MG63 (cell line): ENCODE measurements around the gene CLIC4. TPM values are rescaled to one million over a fixed set of nuclear protein-coding genes. Genes with fewer than 3 reads are reported as not detected.
"Not testable (repeated sequence)": the region's sequence is repeated elsewhere in the genome, so short reads cannot be mapped to it uniquely, and the experiment has no call there.

Experiments used
- DNase-seq: peaks from one replicate; pipeline ENCODE4 v3.0.0-alpha.2; 2020
- H3K27me3 ChIP-seq: fragments of 250-450 bp; sonication (Bioruptor Pico); 2 replicates; pipeline ENCODE4 v1.5.1; 2020; ENCODE audit warnings: mild to moderate bottlenecking, moderate library complexity
- H3K36me3 ChIP-seq: fragments of 250-450 bp; sonication (Bioruptor Pico); 2 replicates; pipeline ENCODE4 v1.5.1; 2020; ENCODE audit warnings: mild to moderate bottlenecking, moderate library complexity
- H3K4me3 ChIP-seq: fragments of 250-450 bp; sonication (Bioruptor Pico); 2 replicates; pipeline ENCODE4 v1.5.1; 2020; ENCODE audit warnings: mild to moderate bottlenecking, moderate library complexity
- H3K9me3 ChIP-seq: fragments of 250-450 bp; sonication (Bioruptor Pico); 2 replicates; pipeline ENCODE4 v1.5.1; 2020; ENCODE audit warnings: mild to moderate bottlenecking, moderate library complexity
- total RNA-seq: library from RNA; depleted of rRNA; stranded (reverse); fragments of >200 nt; shearing (Covaris generic); gene quantifications from 2 replicates; pipeline ENCODE4 v1.2.3, GENCODE V29; 2014; ENCODE audit warnings: low replicate concordance

The CLIC4 gene
- total RNA-seq, 1 experiment from 2014 or later = 348 TPM

DNA sequence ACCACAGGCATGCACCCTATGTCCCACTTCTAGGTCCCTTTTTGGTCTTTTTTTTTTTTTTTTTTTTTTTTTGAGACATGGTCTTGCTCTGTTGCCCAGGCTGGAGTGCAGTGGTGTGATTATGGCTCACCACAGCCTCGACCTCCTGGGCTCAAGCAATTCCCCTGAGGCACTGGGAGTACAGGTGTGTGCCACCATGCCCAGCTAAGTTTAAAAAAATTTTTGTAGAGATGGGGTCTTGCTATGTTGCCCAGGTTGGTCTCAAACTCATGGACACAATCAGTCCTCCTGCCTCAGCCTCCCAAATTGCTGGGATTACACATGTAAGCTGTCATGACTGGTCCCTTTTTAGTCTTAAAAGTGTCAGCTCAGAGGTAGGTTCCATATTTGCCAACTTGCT, 75.0 kb downstream of the CLIC4 start:
- DNase-seq, H3K27me3 ChIP-seq, H3K4me3 ChIP-seq, H3K9me3 ChIP-seq: not testable (repeated sequence)
- H3K36me3 ChIP-seq = peaks cover 61% of the 10 kb centered on the region

DNA sequence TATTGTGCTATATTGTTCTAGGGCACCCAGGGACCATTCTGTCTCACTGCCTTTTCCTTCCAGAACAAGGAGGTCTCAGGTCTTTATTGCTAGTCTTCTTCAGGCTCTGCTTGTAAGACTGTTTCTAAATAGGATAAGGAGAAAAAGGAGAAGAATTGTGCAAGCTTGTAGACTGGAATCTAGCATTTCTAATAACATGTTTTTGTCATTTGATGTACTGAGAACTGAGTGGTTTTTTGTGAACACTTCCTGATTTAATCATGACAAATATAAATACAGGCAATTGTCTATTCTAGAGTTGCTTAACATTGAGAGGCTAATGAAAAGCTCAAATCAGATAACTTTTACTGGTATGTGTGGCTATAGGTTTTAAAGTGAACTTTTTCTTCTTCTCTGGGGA, 77.6 kb downstream of the CLIC4 start:
- no peak overlapping the region for H3K4me3 ChIP-seq
- H3K9me3 ChIP-seq = no peaks in the 10 kb centered on the region
- no peaks in the 10 kb centered on the region for H3K27me3 ChIP-seq
- no peak for DNase-seq
- H3K36me3 ChIP-seq = peaks cover 51% of the 10 kb centered on the region

DNA sequence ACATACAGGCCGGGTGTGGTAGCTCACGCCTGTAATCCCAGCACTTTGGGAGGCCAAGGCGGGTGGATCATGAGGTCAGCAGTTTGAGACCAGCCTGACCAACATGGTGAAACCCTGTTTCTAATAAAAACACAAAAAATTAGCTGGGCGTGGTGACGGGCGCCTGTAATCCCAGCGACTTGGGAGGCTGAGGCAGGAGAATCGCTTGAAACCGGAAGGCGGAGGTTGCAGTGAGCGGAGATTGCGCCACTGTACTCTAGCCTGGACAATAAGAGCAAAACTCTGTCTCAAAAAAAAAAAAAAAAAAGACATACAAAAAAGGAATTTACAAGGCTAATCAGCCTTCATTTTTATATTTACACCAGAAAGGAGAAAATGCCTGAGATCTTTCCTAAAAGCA, 78.2 kb downstream of the CLIC4 start:
- not testable (repeated sequence) for H3K27me3 ChIP-seq, DNase-seq, H3K9me3 ChIP-seq, H3K4me3 ChIP-seq
- H3K36me3 ChIP-seq = peaks cover 53% of the 10 kb centered on the region

DNA sequence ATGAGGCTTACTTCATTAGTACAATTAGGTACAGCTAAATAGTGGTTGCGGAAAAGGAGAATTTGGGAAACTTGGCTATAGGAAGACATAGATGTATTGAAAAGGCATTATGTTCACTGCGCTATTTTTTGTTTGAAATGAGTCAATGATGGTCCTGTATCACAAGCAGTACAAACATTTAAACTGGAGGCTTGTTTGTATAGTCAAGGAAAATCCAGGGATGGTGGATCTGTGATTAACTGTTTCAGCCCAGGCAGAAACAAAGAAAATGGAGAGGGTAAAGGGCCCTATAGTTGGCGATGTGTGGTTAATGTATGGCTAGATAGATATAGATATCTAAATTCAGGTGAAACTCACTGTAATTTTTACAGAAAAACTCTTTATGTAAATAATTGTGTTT, 79.9 kb downstream of the CLIC4 start:
- H3K36me3 ChIP-seq = peaks cover 62% of the 10 kb centered on the region

DNA sequence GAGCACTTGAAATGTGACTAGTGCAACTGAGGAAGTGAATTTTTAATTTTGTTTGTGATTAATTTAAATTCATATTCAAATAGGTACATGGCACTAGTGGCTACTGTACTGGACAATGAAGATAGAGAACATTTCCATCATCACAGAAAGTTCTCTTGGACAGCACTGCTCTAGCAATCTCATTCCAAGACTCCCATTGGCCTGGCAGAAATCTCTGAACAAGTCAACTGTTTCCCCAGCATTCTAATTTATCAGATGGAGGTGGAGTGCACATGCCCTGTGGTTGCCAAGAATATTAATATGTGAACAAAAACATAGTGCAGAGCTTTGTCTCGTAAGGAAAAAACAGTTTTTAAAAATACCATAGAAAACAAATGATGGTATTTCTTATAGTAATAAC, 81.3 kb downstream of the CLIC4 start:
- Histone ChIP-seq H3K27me3 (no peaks in the 10 kb centered on the region), H3K4me3 (no peak overlapping the region), H3K9me3 (no peaks in the 10 kb centered on the region), H3K36me3 (peaks cover 56% of the 10 kb centered on the region)
- DNase-seq = no peak

More for the DNA sequence above, 79.9 kb downstream of the CLIC4 start:
- DNase-seq = no peak
- Histone ChIP-seq H3K27me3 (no peaks in the 10 kb centered on the region), H3K9me3 (no peaks in the 10 kb centered on the region), H3K4me3 (no peak overlapping the region)

DNA sequence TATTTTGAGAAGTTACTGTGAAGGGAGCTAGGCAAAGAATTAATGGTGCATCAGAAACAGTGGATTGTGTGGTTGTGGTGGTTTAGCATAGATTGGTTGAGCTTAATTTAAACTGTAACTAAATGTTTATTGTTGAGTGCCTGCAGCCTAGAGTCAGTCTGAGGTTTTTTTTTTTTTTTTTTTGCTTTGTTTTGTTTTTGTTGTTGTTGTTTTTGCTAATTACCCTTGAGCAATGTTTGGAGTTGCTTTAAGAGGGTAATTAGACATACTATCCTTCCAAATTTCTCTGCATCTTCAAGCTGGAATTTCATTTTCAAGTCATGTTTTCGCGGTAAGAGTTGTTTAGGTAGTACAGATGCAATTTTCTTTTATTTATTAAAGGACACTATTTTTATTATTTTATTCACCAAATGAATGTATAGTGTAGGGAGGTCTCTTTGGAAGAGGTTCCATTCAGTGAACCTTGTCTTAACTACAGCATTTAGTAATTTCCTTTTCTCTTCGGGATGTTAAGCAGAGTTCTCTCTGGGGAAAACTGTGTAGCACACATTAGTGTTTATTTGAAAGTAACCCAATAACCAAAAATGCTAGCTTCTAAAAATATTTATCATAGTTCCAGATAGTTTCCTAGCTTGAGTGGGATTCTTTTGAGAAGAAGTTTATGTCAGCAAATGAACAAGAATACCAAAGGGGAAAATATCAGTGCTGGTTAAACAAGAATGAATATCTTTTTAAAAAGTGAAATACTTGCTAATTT, 82.3 kb downstream of the CLIC4 start:
- Histone ChIP-seq H3K4me3 (no peak overlapping the region), H3K36me3 (peaks cover 52% of the 10 kb centered on the region), H3K9me3 (no peaks in the 10 kb centered on the region), H3K27me3 (no peaks in the 10 kb centered on the region)
- DNase-seq = no peak

DNA sequence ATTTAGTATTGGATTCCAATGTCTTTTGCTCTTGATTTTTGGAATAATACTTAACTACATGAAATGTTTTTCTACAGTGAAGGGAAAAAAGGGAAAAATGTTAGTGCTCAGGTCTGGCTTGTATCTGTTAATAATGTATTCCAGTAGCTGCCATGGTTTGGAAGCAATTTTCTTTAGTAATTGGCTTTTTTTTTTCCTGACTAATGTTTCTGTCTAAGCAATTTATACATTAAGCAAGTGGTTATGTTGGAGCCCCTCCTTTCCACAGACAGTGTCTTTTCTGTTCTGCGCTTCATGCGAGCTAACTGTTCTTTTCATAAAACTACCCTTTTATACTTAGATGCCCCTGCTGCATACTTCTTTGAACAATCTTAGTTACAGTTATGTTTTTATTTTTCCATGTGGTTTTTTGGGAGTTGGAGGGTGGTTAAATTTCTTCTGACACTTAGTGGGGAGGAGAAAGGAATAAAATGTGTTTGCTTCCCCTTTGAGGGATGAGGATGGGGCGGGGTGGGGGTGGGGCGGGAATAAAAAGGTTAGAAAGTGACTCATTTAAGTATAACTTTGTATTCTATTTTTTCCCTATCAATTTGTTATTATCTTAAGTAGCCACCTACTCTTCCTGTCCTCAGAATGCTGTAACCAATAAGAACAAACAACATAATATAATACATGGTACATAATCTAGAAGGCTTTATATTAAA, 83.1 kb downstream of the CLIC4 start:
- no peak overlapping the region for H3K4me3 ChIP-seq
- peaks cover 44% of the 10 kb centered on the region for H3K36me3 ChIP-seq
- no peaks in the 10 kb centered on the region for H3K27me3 ChIP-seq
- no peak for DNase-seq
- no peaks in the 10 kb centered on the region for H3K9me3 ChIP-seq

DNA sequence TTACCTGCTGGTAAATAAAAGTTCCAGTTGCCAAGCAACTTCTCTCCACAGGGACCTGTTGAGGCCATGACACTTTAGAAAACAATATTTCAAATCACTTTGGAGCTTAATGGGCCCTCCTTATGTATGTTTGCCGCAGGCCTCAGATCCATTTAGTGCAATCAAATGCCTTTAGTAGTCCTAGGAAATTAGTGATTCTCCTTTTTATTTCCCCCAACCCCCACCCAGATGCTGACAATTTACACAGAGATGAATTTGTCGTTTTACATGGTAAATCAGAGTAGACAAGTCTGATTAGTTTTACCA, 83.6 kb downstream of the CLIC4 start:
- no peaks in the 10 kb centered on the region for H3K27me3 ChIP-seq
- H3K36me3 ChIP-seq = peaks cover 43% of the 10 kb centered on the region
- no peak overlapping the region for H3K4me3 ChIP-seq
- H3K9me3 ChIP-seq = no peaks in the 10 kb centered on the region
- DNase-seq = no peak

DNA sequence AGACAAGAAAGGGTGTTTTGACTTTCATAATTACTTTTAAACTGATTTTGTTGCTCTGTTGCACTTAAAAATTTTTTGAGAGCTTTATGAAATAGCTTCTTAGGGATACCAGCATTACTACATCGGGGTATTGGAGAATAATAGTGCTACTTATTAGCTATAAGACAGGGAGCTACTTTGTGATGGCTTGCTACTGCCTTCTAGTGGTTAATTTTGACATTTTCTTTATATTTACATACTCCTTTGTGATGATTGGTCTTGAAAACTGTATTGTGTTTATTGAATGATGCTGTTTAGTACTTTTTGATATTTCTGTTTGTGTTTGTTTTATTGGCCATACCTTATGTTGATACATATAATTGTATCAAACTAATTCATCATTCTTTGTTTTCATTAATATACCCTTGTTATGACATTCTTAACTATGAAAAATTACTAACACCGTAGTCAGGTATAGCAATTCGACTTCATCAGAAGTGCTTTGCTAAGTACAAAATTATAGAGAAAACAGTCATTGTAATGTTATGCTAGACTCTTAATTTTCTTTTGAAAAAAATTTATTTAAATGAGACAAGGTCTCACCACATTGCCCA, 85.5 kb downstream of the CLIC4 start:
- no peak for DNase-seq
- Histone ChIP-seq H3K9me3 (no peaks in the 10 kb centered on the region), H3K27me3 (no peaks in the 10 kb centered on the region)

DNA sequence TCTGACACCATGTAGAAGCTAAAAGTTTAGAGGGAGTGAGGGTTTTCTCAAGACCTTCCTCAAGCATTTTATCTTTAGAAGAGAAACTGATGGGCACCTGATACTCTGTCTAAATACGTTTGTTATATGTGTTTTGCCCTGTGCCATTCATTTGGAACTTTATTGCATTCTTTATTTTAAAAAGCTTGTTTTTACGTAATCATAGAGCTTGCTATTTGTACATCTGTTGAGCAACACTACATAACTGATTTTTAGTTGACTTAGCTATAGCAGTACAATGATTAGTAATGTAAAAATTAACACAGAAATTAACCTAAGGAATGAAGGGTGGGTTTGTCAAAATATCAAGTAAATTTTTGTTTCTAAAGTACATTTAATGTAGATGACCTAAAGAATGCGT, 96.3 kb downstream of the CLIC4 start:
- DNase-seq = no peak
- H3K4me3 ChIP-seq = no peak overlapping the region
- H3K9me3 ChIP-seq = no peaks in the 10 kb centered on the region
- H3K36me3 ChIP-seq = peaks cover 80% of the 10 kb centered on the region
- no peaks in the 10 kb centered on the region for H3K27me3 ChIP-seq

More for the DNA sequence above, 85.5 kb downstream of the CLIC4 start:
- H3K36me3 ChIP-seq = peaks cover 39% of the 10 kb centered on the region
- H3K4me3 ChIP-seq = no peak overlapping the region

DNA sequence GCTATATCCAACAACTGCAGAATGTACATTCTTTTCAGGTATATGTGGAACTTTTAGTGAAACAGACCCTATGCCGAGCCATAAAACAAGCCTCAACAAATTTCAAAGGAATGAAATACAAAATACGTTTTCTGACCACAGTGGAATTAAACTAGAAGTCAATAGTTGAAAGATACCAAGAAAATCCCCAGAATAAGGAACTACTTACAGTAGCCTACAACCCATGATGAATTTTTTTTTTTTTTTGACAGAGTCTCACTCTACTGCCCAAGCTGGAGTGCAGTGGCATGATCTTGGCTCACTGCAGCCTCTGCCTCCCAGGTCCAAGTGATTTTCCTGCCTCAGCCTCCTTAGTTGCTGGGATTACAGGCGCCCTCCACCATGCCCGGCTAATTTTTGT, 101.4 kb downstream of the CLIC4 start:
- H3K36me3 ChIP-seq = peaks cover 76% of the 10 kb centered on the region
- H3K27me3 ChIP-seq = no peaks in the 10 kb centered on the region
- H3K4me3 ChIP-seq = no peak overlapping the region
- no peaks in the 10 kb centered on the region for H3K9me3 ChIP-seq
- DNase-seq = no peak

DNA sequence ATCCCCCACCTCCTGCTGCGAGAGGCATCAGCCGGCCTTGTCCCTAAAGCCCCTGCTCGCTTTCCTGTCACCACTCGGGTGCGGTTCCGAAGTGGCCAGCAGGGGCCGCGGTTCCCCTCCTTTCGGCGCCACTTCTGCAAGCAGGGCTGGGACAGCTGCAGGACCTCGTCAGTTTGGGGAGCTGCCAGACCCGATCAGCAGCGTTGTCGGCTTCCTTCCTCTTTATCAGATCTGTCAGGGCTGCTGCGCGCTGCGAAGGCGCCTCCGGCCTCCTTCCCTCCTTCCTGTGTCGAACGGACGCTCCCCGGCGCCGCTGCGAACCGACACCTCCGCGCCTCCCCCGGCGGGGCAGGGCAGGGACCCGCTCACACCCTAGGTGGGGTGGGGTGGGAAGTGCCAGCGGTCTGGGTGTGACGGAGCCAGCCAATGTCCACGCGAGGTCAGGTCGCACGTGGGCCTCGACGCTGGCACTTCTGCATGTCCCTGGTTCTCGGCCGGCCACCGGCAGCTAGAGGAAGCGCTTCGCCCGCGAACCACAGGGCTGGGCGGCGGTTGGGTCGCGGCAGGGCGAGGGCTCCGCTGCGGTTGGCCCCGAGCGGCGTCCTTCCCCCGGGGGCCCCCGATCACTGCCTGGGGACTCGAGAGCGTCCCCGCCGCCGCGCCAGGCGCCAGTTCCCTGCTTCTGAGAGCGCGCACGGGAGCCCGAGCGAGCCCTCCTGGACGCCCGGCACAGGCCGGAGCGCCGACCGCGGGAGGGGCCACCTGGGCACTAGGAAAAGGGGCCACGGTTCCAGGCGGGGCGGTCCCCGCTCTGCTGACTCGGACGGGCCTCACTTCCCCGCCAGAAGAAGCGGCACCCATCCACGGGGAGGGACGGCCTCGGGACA, 103.0 kb downstream of the CLIC4 start:
- peaks cover 69% of the 10 kb centered on the region for H3K36me3 ChIP-seq
- H3K9me3 ChIP-seq = no peaks in the 10 kb centered on the region
- no peaks in the 10 kb centered on the region for H3K27me3 ChIP-seq
- no peak for DNase-seq
- H3K4me3 ChIP-seq = no peak overlapping the region

DNA sequence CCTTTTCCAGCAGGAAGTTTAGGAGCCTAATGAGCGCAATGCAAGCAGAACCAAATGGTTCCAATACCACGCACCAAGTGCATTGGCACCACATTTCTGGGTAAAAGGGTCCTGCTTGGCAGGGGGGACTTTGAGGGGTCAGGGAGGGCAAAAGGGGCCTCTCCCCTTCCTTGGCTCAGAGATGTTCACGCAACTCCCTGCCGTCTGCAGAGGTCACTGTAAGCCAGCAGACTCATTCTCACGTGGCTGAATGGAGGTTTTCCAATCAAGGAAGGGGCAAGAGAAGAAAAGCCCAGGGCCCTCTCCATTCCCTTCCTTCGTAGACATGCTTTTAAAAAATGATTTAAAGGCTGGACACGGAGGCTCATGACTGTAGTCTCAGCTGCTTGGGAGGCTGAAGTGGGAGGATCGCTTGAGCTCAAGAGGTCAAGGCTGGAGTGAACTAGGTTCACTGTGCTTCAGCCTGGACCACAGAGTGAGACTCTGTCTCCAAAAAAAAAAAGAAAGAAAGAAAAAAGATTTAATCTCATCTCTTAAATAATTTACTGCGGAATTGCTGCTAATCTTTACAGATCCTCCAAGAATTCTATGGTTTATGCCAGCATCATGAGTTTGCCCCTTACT, 104.5 kb downstream of the CLIC4 start:
- Histone ChIP-seq H3K4me3 (no peak overlapping the region), H3K27me3 (no peaks in the 10 kb centered on the region), H3K9me3 (no peaks in the 10 kb centered on the region), H3K36me3 (peaks cover 53% of the 10 kb centered on the region)
- DNase-seq = no peak

DNA sequence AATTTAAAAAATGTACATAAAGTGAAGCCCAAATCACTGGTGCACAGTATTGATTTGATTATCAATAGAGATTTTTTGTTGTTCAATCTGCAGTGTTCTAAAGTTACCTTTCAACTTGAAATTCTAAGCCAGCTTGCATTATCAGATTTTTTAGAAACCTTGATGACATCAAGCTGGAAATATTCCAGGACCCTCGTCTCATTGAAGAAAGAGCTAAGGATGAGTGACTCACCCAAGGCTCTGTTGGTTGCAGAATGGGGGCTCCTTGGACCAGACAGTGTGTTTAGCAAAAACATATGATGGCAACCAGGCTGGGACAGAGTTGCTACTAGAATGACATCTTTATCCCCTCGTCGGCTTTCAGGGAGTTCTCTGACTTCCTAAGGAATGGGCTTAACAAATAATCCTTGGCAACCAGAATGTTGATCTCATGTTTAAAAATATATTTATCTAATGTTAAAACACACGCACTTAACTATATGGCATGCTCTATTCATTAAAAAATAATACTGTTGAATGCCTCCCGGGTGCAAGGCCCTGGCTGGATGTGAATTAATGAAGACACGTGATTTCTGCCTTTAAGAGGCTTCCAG, 105.2 kb downstream of the CLIC4 start:
- H3K9me3 ChIP-seq = no peaks in the 10 kb centered on the region
- peaks cover 51% of the 10 kb centered on the region for H3K36me3 ChIP-seq

DNA sequence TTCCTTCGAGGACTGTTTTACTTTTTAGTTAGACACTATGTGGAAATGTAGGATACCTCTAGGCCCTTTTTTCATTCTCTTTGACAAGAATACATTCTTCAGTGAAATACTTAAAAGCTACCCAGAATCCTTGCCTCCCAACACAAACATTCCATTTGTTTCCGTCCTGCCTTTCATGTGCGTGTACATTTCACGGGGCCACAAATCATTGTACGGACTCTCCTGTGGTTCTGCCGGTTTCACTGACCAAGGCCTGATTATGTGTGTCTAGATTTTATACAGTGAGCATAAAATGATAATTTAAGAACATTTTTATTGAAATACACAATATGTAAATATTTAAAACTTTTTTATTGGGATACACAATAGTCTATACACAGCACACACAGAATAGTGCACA, 108.4 kb downstream of the CLIC4 start:
- H3K4me3 ChIP-seq = no peak overlapping the region
- no peaks in the 10 kb centered on the region for H3K9me3 ChIP-seq
- DNase-seq = no peak
- H3K36me3 ChIP-seq = peaks cover 22% of the 10 kb centered on the region
- H3K27me3 ChIP-seq = no peaks in the 10 kb centered on the region

More for the DNA sequence above, 105.2 kb downstream of the CLIC4 start:
- no peak overlapping the region for H3K4me3 ChIP-seq
- H3K27me3 ChIP-seq = no peaks in the 10 kb centered on the region
- DNase-seq = no peak

DNA sequence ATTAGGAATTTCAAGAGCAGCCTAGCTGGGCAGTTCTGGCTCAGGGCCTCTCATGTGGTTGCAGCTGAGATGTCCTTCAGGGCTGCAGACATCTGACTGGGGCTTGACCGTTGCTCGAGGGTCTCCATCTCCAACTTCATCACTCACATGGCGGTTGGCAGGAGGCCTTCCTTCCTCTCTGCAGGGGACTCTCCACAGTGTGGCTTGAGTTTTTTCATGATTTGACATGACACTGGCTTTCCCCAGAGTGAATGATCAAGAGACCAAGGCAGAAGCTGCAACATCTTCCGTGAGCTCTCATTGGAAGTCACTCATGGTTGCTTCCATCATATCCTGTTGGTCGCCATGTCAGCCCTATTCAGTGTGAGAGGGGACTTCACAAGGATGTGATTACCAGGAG, 110.2 kb downstream of the CLIC4 start:
- Histone ChIP-seq H3K27me3 (no peaks in the 10 kb centered on the region), H3K36me3 (peaks cover 14% of the 10 kb centered on the region), H3K4me3 (no peak overlapping the region), H3K9me3 (no peaks in the 10 kb centered on the region)
- no peak for DNase-seq
